K562 (cell line): Measurements from ENCODE around the gene BBLN. TPM values are rescaled to one million over a fixed set of nuclear protein-coding genes. Genes with fewer than 3 reads are reported as not detected.

Source experiments
- BRF1 ChIP-seq: IDR thresholded peaks from 3 replicates; pipeline ENCODE4 v1.6.1; 2011; ENCODE audit warnings: borderline replicate concordance, mild to moderate bottlenecking; ENCODE audit not compliant: insufficient read length; ENCODE audit errors: extremely low read depth
- CEBPG ChIP-seq, 3 experiments: fragments of 200-800 bp in 1 of 3; sonication (Bioruptor generic) in 1 of 3; sonication (generic) in 1 of 3; formaldehyde crosslinking in 1 of 3; IDR thresholded peaks in 2 of 3; conservative IDR thresholded peaks in 1 of 3; 2 replicates each; pipeline versions ENCODE4 v1.6.1 to v1.8.0; 2016 to 2022; ENCODE audit warnings: missing compliant biosample characterization in 2 of 3, missing genetic modification characterization in 2 of 3, mild to moderate bottlenecking in 1 of 3, missing genetic modification reagents in 1 of 3
- CHD4 ChIP-seq: fragments of 200-600 bp; sonication (generic); IDR thresholded peaks from 3 replicates; pipeline ENCODE4 v1.6.1; 2012; ENCODE audit warnings: low read depth, mild to moderate bottlenecking, mixed read lengths, low read length, inconsistent platforms; ENCODE audit not compliant: insufficient read depth, insufficient replicate concordance, poor library complexity, severe bottlenecking
- DPF2 ChIP-seq: fragments of 450-650 bp; IDR thresholded peaks from 2 replicates; pipeline ENCODE4 v1.6.1; 2016
- ELF4 ChIP-seq: fragments of 450-650 bp; formaldehyde crosslinking; IDR thresholded peaks from 2 replicates; pipeline ENCODE4 v1.4.0; 2022; ENCODE audit warnings: missing genetic modification characterization
- GABPB1 ChIP-seq: sonication (generic); formaldehyde crosslinking; IDR thresholded peaks from 2 replicates; pipeline ENCODE4 v1.8.0; 2022; ENCODE audit warnings: mild to moderate bottlenecking, missing genetic modification reagents
- HNRNPL ChIP-seq: fragments of 200-400 bp; formaldehyde crosslinking; IDR thresholded peaks from 2 replicates; pipeline ENCODE4 v1.6.1; 2017; ENCODE audit warnings: low read depth, mild to moderate bottlenecking, low read length
- NR4A1 ChIP-seq, 2 experiments: fragments of 250-450 bp in 1 of 2; fragments of 450-650 bp in 1 of 2; sonication (Bioruptor Pico) in 1 of 2; IDR thresholded peaks; 2 replicates each; pipeline versions ENCODE4 v1.4.0 to v1.6.1; 2016 to 2020; ENCODE audit warnings: mild to moderate bottlenecking in 2 of 2, missing compliant biosample characterization in 1 of 2, missing genetic modification characterization in 1 of 2, moderate library complexity in 1 of 2
- SMARCB1 ChIP-seq: IDR thresholded peaks from 2 replicates; pipeline ENCODE4 v1.6.1; 2011; ENCODE audit warnings: improper control_type of control experiment, low read depth; ENCODE audit not compliant: insufficient read length
- THRAP3 ChIP-seq: fragments of 450-650 bp; IDR thresholded peaks from 2 replicates; pipeline ENCODE4 v1.6.1; 2016; ENCODE audit warnings: mild to moderate bottlenecking, inconsistent platforms, borderline replicate concordance
- ZBTB49 ChIP-seq: sonication (generic); formaldehyde crosslinking; IDR thresholded peaks from 2 replicates; pipeline ENCODE4 v1.8.0; 2022; ENCODE audit warnings: missing genetic modification reagents, mild to moderate bottlenecking, borderline replicate concordance
- ZNF644 ChIP-seq: fragments of 200-800 bp; sonication (Bioruptor generic); IDR thresholded peaks from 2 replicates; pipeline ENCODE4 v1.6.1; 2016; ENCODE audit warnings: low read depth, missing genetic modification characterization, missing compliant biosample characterization
- ZNF740 ChIP-seq, 3 experiments: fragments of 200-800 bp in 1 of 3; sonication (Bioruptor generic) in 1 of 3; sonication (generic) in 1 of 3; formaldehyde crosslinking in 1 of 3; IDR thresholded peaks; 2 replicates each; pipeline versions ENCODE4 v1.6.1 to v1.8.0; 2016 to 2022; ENCODE audit warnings: mild to moderate bottlenecking in 2 of 3, missing compliant biosample characterization in 2 of 3, missing genetic modification characterization in 2 of 3, missing genetic modification reagents in 1 of 3
- polyA plus RNA-seq, 8 experiments: library from polyadenylated mRNA; depleted of rRNA in 4 of 8; stranded (reverse) in 5 of 8; unstranded in 3 of 8; fragments of >200 nt; fragmentation: Nextera tagmentation in 2 of 8; fragmentation: Illumina TruSeq in 1 of 8; extraction: Ambion mirVana in 2 of 8; extraction: Trizol in 1 of 8; gene quantifications; 2 replicates each; pipeline versions ENCODE4 v1.2.1 to v1.2.3, GENCODE V29; 2011 to 2014; ENCODE audit warnings: inconsistent platforms in 1 of 8, missing spikeins in 1 of 8
- total RNA-seq, 7 experiments: library from RNA; depleted of rRNA in 6 of 7; stranded (reverse); fragments of >200 nt in 6 of 7; fragmentation: Illumina TruSeq in 2 of 7; extraction: Trizol in 2 of 7; gene quantifications; 2 replicates each; pipeline versions ENCODE4 v1.2.1 to v1.2.3, GENCODE V29; 2011 to 2021; ENCODE audit warnings: low replicate concordance in 1 of 7
- TF ChIP-seq, protein P1 (sequence below): fragments of 450-650 bp; conservative IDR thresholded peaks from 2 replicates; pipeline ENCODE4 v1.6.1; 2016; ENCODE audit warnings: missing genetic modification characterization, low read depth, mild to moderate bottlenecking, missing compliant biosample characterization, moderate library complexity
- TF ChIP-seq, protein P2 (sequence below): fragments of 200-800 bp; sonication (Bioruptor generic); IDR thresholded peaks from 2 replicates; pipeline ENCODE4 v1.6.1; 2017; ENCODE audit warnings: missing genetic modification characterization, missing compliant biosample characterization
- TF ChIP-seq, protein P3 (sequence below): fragments of 250-450 bp; sonication (Bioruptor Pico); IDR thresholded peaks from 2 replicates; pipeline ENCODE4 v1.5.0; 2020; ENCODE audit warnings: mild to moderate bottlenecking

BBLN gene
- total and polyA plus RNA-seq, 9 of the 15 experiments (the other 6 are each of a cell fraction or from before 2014, with no cell fraction given) = 4.2 to 331 (median 87.1) TPM

DNA sequence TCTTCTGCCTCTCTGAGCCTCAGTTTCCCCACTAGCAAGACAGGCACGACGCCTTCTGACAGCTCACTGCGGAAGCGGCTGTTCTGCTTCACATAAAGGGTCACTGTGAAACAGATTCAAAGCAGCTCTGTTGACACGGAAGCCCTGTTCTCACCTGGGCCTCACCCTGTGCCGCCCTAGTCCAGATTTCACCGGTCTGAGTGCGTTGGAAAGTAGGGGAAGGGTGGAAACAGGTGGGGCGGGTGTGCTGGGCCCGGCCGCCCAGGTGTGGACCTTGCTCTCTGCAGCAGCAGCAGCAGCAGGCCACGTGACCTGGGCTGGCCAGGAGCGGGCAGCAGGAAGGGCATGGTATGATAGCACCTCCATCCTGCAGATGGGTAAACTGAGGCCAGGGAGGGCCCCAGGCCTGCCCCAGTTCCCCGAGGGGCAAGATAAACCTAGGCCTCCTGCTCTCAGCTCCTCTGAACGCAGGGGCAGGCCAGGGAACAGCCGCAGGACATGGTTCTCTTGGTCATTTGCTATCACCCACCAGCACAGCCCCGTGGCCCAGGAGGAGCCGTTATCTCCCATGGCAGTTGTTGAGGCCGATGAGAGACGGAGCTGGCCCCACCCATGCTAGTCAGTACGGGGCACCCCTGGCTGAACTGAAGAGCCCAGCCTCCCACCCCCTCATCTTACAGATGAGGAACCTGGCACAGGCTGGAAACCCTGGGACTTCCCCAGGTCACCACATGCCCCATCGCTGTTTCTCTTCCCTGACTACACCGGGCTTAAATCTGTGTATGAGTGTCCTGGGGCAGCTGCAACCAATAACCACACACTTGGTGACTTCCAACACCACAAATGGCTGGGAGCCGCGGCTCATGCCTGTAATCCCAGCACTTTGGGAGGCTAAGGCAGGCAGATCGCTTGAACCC is 44.6 kb upstream of the BBLN start (continued):
- TF ChIP-seq, protein P1, sequence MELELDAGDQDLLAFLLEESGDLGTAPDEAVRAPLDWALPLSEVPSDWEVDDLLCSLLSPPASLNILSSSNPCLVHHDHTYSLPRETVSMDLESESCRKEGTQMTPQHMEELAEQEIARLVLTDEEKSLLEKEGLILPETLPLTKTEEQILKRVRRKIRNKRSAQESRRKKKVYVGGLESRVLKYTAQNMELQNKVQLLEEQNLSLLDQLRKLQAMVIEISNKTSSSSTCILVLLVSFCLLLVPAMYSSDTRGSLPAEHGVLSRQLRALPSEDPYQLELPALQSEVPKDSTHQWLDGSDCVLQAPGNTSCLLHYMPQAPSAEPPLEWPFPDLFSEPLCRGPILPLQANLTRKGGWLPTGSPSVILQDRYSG (tag) = peak; percentile 70
- TF ChIP-seq NR4A1 (CRISPR knock-in tag; IDR thresholded peaks at IDR 0.05) (no peak), NR4A1 (tag; IDR thresholded peaks at IDR 0.05) (peak; percentile 79), HNRNPL (peak; percentile 33; the same call in 1 of the 2 replicates), ELF4 (peak; percentile 12; the same call in 1 of the 2 replicates), ZBTB49 (CRISPR knock-in tag) (no peak), ZNF740 (CRISPR knock-in tag; IDR thresholded peaks at IDR 0.05) (peak; percentile 38; the same call in 1 of the 2 replicates), ZNF740 (tag; IDR thresholded peaks at IDR 0.05) (0 out of 4 replicates have a peak, but pooled peaks of 1 of the 2 experiments have one; percentile 30), THRAP3 (no peak), DPF2 (peak; percentile 97), GABPB1 (0 out of 2 replicates have a peak, but pooled peaks have one; percentile 46), BRF1 (no peak), ZNF644 (tag) (no peak), SMARCB1 (no peak), CHD4 (peak; percentile 40), CEBPG (CRISPR knock-in tag; IDR thresholded peaks at IDR 0.05) (no peak), CEBPG (tag; conservative IDR thresholded peaks at IDR 0.05 in 1 of 2, IDR thresholded peaks at IDR 0.05 in 1 of 2) (no peak)
- TF ChIP-seq, protein P2, sequence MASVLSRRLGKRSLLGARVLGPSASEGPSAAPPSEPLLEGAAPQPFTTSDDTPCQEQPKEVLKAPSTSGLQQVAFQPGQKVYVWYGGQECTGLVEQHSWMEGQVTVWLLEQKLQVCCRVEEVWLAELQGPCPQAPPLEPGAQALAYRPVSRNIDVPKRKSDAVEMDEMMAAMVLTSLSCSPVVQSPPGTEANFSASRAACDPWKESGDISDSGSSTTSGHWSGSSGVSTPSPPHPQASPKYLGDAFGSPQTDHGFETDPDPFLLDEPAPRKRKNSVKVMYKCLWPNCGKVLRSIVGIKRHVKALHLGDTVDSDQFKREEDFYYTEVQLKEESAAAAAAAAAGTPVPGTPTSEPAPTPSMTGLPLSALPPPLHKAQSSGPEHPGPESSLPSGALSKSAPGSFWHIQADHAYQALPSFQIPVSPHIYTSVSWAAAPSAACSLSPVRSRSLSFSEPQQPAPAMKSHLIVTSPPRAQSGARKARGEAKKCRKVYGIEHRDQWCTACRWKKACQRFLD (CRISPR knock-in tag) = peak; percentile 89; the same call in 1 of the 2 replicates
- TF ChIP-seq, protein P3, sequence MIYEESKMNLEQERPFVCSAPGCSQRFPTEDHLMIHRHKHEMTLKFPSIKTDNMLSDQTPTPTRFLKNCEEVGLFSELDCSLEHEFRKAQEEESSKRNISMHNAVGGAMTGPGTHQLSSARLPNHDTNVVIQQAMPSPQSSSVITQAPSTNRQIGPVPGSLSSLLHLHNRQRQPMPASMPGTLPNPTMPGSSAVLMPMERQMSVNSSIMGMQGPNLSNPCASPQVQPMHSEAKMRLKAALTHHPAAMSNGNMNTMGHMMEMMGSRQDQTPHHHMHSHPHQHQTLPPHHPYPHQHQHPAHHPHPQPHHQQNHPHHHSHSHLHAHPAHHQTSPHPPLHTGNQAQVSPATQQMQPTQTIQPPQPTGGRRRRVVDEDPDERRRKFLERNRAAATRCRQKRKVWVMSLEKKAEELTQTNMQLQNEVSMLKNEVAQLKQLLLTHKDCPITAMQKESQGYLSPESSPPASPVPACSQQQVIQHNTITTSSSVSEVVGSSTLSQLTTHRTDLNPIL (CRISPR knock-in tag) = no peak
